Transverse colon (tissue), 4 donors: ENCODE measurements around the gene RPS6KL1.

Experiments used
- EP300 ChIP-seq: sonication (generic); formaldehyde crosslinking; IDR thresholded peaks from one replicate; pipeline ENCODE4 v1.6.1; 2017; ENCODE audit warnings: antibody characterized with exemption, low read depth
- POLR2A ChIP-seq: fragments of 450-650 bp; IDR thresholded peaks from one replicate; pipeline ENCODE4 v1.6.1; 2016; ENCODE audit warnings: antibody characterized with exemption, mild to moderate bottlenecking, moderate library complexity
- POLR2AphosphoS5 ChIP-seq, 3 donors: sonication (generic); formaldehyde crosslinking; IDR thresholded peaks; one replicate each; pipeline ENCODE4 v1.6.1; 2016; ENCODE audit warnings: antibody characterized with exemption in 3 of 3
- TF ChIP-seq, protein P1 (sequence below), 5 experiments: fragments of 200-600 bp in 3 of 5; fragments of 450-650 bp in 2 of 5; sonication (generic) in 3 of 5; IDR thresholded peaks; 1 replicate in 2 of 5; 2 replicates in 3 of 5; pipeline ENCODE4 v1.5.1; 2016 to 2017; ENCODE audit warnings: antibody characterized with exemption in 5 of 5, inconsistent platforms in 3 of 5, mild to moderate bottlenecking in 2 of 5, moderate library complexity in 1 of 5

DNA sequence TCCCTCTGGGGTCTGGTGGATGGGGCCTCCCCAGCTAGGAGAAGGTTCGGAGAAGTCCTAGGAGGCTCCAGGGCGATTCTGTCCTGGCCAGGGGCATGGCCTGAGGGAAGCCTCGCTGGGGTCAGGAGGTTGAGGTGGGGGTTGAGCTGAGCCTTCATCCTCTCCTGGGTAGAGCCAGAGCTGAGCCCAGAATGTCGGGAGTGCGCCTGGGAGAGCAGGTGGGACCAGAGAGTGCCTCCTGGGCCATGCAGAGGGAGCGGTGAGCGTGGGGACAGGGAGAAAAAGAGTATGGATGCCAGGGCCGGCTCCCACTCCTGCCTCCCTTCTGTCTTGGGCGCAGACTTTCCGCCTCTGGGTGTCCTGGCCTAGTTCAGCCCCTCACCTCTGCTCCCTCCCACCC is 13.1 kb downstream of the RPS6KL1 start:
- TF ChIP-seq POLR2A (no peak), POLR2AphosphoS5 (IDR thresholded peaks at IDR 0.05) (no peak), EP300 (no peak)
- TF ChIP-seq, protein P1, sequence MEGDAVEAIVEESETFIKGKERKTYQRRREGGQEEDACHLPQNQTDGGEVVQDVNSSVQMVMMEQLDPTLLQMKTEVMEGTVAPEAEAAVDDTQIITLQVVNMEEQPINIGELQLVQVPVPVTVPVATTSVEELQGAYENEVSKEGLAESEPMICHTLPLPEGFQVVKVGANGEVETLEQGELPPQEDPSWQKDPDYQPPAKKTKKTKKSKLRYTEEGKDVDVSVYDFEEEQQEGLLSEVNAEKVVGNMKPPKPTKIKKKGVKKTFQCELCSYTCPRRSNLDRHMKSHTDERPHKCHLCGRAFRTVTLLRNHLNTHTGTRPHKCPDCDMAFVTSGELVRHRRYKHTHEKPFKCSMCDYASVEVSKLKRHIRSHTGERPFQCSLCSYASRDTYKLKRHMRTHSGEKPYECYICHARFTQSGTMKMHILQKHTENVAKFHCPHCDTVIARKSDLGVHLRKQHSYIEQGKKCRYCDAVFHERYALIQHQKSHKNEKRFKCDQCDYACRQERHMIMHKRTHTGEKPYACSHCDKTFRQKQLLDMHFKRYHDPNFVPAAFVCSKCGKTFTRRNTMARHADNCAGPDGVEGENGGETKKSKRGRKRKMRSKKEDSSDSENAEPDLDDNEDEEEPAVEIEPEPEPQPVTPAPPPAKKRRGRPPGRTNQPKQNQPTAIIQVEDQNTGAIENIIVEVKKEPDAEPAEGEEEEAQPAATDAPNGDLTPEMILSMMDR (IDR thresholded peaks at IDR 0.05), result no peak
